HFF-Myc (cell line): ENCODE data around the gene SH3RF1.

Experiments used
- DNase-seq: peaks from one replicate; pipeline ENCODE4 v3.0.0-alpha.2; 2011; ENCODE audit warnings: low read depth; ENCODE audit errors: extremely low read depth
- H3K4me3 ChIP-seq: replicated peaks from 2 replicates; pipeline ENCODE4 v1.5.1; 2011; ENCODE audit warnings: low read depth, mild to moderate bottlenecking, control low read depth, low read length
- CTCF ChIP-seq: IDR thresholded peaks from 2 replicates; pipeline ENCODE4 v1.5.1; 2012; ENCODE audit warnings: mild to moderate bottlenecking, low read depth, low read length, control low read depth; ENCODE audit errors: missing control alignments

SH3RF1 gene

GRCh38 chr4:169220447-169220846, 50.3 kb downstream of the SH3RF1 start:
- DNase-seq: no peak
- TF ChIP-seq CTCF: no peak
- H3K4me3 ChIP-seq: no peak overlapping the region

- no peak for DNase-seq
- no peak for TF ChIP-seq CTCF
- no peak overlapping the region for H3K4me3 ChIP-seq
Observed at GRCh38 chr4:169219440-169219839, 51.3 kb downstream of the SH3RF1 start.

DNA sequence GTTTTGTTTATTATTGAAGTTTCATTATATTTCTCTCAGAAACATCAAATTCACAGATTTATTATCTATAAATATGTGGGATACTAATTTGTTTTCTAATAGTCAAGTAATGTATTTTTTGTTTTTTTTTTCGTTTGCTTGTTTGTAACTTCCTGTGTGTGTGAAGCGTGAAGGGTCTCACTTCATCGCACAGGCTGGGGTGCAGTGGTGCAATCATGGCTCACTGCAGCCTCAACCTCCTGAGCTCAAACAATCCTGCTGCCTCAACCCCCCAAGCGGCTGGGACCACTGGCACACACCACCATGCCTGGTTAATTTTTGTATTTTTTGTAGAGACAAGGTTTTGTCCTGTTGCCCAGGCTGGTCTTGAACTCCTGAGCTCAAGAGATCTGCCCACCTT, 55.1 kb downstream of the SH3RF1 start:
- H3K4me3 ChIP-seq: no peak overlapping the region
- no peak for TF ChIP-seq CTCF
- DNase-seq: no peak

DNA sequence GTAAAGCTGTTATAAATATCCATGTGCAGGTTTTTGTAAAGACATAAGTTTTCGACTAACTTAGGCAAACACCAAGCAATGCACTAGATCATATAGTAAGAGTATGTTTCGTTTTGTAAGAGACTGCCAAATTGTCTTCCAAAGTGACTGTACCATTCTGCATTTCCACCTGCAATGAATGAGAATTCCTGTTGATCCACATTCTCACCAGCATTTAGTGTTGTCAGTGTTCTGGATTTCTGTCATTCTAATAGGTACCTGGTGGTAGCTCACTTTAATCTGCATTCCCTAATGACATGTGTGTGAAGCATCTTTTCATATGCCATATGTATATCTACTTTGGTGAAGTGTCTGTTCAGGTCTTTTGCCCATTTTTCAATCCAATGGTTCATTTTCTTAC, 57.8 kb downstream of the SH3RF1 start:
- no peak overlapping the region for H3K4me3 ChIP-seq
- no peak for TF ChIP-seq CTCF
- no peak for DNase-seq

DNA sequence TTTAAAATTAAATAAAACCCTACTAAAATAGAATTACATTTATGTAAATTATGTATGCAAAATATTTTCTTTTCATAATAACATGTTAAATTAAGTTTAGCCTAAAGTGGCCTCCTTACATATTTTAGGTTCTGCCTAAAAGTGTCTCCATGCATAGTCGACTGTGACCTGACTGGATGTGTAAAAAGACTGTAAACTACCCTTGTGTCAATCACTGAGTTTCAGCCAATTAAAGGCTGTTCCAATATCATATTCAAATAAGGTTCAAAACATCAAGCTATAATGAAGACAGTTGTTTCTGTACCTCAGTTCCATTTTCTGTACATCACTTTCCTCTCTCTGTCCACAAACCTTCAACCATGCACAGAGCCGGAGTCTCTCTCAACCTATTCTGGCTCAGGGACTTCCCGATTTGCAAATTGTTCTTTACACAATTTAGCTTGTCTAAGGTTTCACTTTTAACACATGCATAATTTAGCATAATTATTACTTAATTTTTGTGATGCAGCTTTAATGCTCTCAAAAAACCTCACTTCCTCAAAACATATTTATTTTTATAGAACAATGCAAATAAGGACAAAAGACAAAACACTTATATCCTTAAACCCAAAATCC, 60.1 kb downstream of the SH3RF1 start:
- H3K4me3 ChIP-seq: no peak overlapping the region
- TF ChIP-seq CTCF: no peak
- DNase-seq: no peak

- no peak overlapping the region for H3K4me3 ChIP-seq
- DNase-seq: no peak
- TF ChIP-seq CTCF: no peak
Observed at GRCh38 chr4:169209388-169209883, 61.3 kb downstream of the SH3RF1 start.

GRCh38 chr4:169208516-169208915, 62.2 kb downstream of the SH3RF1 start:
- DNase-seq: no peak
- no peak for TF ChIP-seq CTCF
- no peak overlapping the region for H3K4me3 ChIP-seq
